Upper lobe of right lung (tissue), 1 donor: ENCODE measurements around the gene CLK4. TPM values are rescaled to one million over a fixed set of nuclear protein-coding genes. Genes with fewer than 3 reads are reported as not detected.

Experiments used
- ATAC-seq: fragments of 200-7000 bp; cut with Tn5 transposase; one replicate; pipeline ENCODE4 v1.9.1; 2020; ENCODE audit warnings: mild to moderate bottlenecking, moderate library complexity
- DNase-seq: peaks from one replicate; pipeline ENCODE4 v3.0.0-alpha.2; 2020
- H3K27ac ChIP-seq: fragments of 200-600 bp; one replicate; pipeline ENCODE4 v1.8.0; 2022
- H3K27me3 ChIP-seq: fragments of 200-600 bp; one replicate; pipeline ENCODE4 v1.8.0; 2022; ENCODE audit warnings: mild to moderate bottlenecking
- H3K36me3 ChIP-seq: fragments of 200-600 bp; one replicate; pipeline ENCODE4 v1.8.0; 2022
- H3K4me1 ChIP-seq: fragments of 200-600 bp; one replicate; pipeline ENCODE4 v1.8.0; 2022
- H3K4me3 ChIP-seq: fragments of 200-600 bp; one replicate; pipeline ENCODE4 v1.8.0; 2022; ENCODE audit warnings: mild to moderate bottlenecking
- H3K9me3 ChIP-seq: fragments of 200-600 bp; one replicate; pipeline ENCODE4 v1.8.0; 2022
- intact Hi-C: fragments of 100-400 bp; cut with DNase I; formaldehyde crosslinking; loops from one replicate; pipeline ENCODE4 v1.11.0; 2022
- total RNA-seq: library from RNA; stranded (reverse); fragmentation: NEBNext Ultra II Directional; extraction: Animal tissue kit (Norgen Biotek cat#: 25700); gene quantifications from one replicate; pipeline ENCODE4 v1.2.1, GENCODE V29; 2021
- TF ChIP-seq, protein P1 (sequence below): fragments of 200-600 bp; IDR thresholded peaks from one replicate; pipeline ENCODE4 v1.8.0; 2022; ENCODE audit warnings: antibody characterized with exemption
- donor health status: DM: no; HTN: yes; CAD: no; lungs with severe emphysema.

CLK4 gene
- total RNA-seq, 1 donor from 2014 or later, result 35.4 TPM

DNA sequence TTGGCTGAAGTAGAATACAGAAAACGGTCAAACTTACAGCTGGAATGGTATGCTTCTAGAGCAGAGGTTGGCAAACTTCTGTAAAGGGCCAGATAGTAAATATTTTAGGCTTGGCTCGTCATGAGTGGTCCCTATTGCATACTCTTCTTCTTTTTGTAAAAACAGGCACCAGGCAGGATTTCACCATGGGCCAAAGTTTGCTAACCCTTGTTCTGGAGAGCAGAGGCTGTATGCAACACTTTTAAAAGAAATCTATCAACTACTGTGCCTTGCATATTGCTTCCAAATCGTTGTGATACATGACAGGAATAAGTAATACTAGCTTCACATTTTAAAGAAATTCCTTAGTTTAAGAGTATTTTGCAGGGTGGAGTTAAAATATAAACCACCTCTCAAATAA is 21.1 kb downstream of the CLK4 start:
- intact Hi-C loops, result no loop called here
- Histone ChIP-seq H3K27me3 (no peaks in the 10 kb centered on the region), H3K4me1 (no peaks in the 10 kb centered on the region), H3K36me3 (peaks cover 92% of the 10 kb centered on the region), H3K4me3 (no peak overlapping the region), H3K9me3 (no peaks in the 10 kb centered on the region), H3K27ac (no peak overlapping the region)
- no peak for ATAC-seq
- TF ChIP-seq, protein P1, sequence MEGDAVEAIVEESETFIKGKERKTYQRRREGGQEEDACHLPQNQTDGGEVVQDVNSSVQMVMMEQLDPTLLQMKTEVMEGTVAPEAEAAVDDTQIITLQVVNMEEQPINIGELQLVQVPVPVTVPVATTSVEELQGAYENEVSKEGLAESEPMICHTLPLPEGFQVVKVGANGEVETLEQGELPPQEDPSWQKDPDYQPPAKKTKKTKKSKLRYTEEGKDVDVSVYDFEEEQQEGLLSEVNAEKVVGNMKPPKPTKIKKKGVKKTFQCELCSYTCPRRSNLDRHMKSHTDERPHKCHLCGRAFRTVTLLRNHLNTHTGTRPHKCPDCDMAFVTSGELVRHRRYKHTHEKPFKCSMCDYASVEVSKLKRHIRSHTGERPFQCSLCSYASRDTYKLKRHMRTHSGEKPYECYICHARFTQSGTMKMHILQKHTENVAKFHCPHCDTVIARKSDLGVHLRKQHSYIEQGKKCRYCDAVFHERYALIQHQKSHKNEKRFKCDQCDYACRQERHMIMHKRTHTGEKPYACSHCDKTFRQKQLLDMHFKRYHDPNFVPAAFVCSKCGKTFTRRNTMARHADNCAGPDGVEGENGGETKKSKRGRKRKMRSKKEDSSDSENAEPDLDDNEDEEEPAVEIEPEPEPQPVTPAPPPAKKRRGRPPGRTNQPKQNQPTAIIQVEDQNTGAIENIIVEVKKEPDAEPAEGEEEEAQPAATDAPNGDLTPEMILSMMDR, result no peak
- no peak for DNase-seq

DNA sequence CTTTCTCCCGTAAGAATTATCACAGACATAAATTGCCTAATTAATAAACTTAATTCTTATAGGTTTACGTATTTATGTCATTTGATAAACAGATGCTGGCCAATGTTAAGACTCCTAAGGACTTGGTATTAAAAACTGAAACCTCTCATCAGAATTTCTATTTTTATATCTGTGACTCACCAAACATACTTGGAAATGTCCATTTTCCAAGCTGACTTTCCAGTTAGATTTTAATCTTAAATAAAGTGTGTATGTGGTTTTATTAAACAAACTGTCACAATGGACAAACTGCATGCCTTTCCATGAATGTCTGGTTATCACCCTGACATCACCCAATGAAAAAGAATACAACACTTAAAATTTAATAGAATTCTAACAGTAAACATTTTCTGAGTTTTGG is 24.1 kb downstream of the CLK4 start:
- Histone ChIP-seq H3K9me3 (no peaks in the 10 kb centered on the region), H3K27ac (no peak overlapping the region), H3K4me3 (no peak overlapping the region), H3K36me3 (peaks cover 63% of the 10 kb centered on the region), H3K4me1 (no peaks in the 10 kb centered on the region), H3K27me3 (no peaks in the 10 kb centered on the region)
- DNase-seq (no peak), ATAC-seq (no peak)
- intact Hi-C loops, result no loop called here
- TF ChIP-seq, protein P1, result no peak

DNA sequence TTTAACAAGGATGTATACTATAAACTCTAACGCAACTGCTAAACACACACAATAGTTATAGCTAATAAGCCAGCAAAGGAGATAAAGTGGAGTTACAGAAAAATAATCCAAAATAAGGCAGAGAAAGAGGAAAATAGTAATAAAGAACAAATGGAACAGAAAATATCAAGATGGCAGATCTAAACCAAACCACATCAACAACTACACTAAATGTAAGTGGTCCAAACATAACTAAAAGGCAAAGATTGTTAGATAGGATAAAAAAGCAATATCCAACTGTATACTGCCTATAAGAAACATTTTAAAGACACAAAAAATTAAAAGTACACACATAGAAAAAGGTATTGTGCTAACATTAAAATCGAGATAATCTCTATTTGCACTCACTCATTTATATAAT is 31.1 kb downstream of the CLK4 start:
- H3K36me3 ChIP-seq, result no peaks in the 10 kb centered on the region
- peaks cover 6% of the 10 kb centered on the region for H3K9me3 ChIP-seq
- DNase-seq (no peak), ATAC-seq (no peak)
- H3K27me3 ChIP-seq, result no peaks in the 10 kb centered on the region
- TF ChIP-seq, protein P1, result no peak
- intact Hi-C loops, result loop anchor here (10.0 kb wide), 1 partner anchor 151 kb away; no protein-coding TSS in a partner anchor
- H3K27ac ChIP-seq, result no peak overlapping the region
- H3K4me3 ChIP-seq, result no peak overlapping the region
- no peaks in the 10 kb centered on the region for H3K4me1 ChIP-seq

- intact Hi-C loops, result loop anchor here (10.0 kb wide), 1 partner anchor 150 kb away; no protein-coding TSS in a partner anchor
- TF ChIP-seq, protein P1, result no peak
- H3K36me3 ChIP-seq, result no peaks in the 10 kb centered on the region
- DNase-seq, result no peak
- ATAC-seq, result no peak
- no peak overlapping the region for H3K27ac ChIP-seq
- no peaks in the 10 kb centered on the region for H3K27me3 ChIP-seq
- no peak overlapping the region for H3K4me3 ChIP-seq
- H3K4me1 ChIP-seq, result peaks cover 4% of the 10 kb centered on the region
- peaks cover 6% of the 10 kb centered on the region for H3K9me3 ChIP-seq
These were observed 31.7 kb downstream of the CLK4 start for GRCh38 chr5:178595150-178595549.

GRCh38 chr5:178590924-178591423 is 35.9 kb downstream of the CLK4 start:
- DNase-seq (no peak), ATAC-seq (no peak)
- H3K4me1 ChIP-seq, result peaks cover 11% of the 10 kb centered on the region
- intact Hi-C loops, result loop anchor here (10.0 kb wide), 1 partner anchor 146 kb away; no protein-coding TSS in a partner anchor
- peaks cover 6% of the 10 kb centered on the region for H3K9me3 ChIP-seq
- TF ChIP-seq, protein P1, result no peak
- no peaks in the 10 kb centered on the region for H3K36me3 ChIP-seq
- H3K27me3 ChIP-seq, result peaks cover 11% of the 10 kb centered on the region
- no peak overlapping the region for H3K4me3 ChIP-seq
- no peak overlapping the region for H3K27ac ChIP-seq
